IPS-NIHi7 (cell line): ENCODE results near the gene PARD3B.
A peak's percentile ranks its signal among the peaks of the same experiment; 100 is the strongest.

Experiments used
- DNase-seq: peaks from one replicate; pipeline ENCODE4 v3.0.0; 2012; ENCODE audit warnings: mixed read lengths; ENCODE audit errors: extremely low spot score

PARD3B gene

GRCh38 chr2:204751472-204751871 lies 206.2 kb downstream of the PARD3B start:
- no peak for DNase-seq

- no peak for DNase-seq
Observed at GRCh38 chr2:204753841-204754240, 208.6 kb downstream of the PARD3B start.

GRCh38 chr2:204754898-204755297 lies 209.6 kb downstream of the PARD3B start:
- no peak for DNase-seq

GRCh38 chr2:204763974-204764703 lies 218.9 kb downstream of the PARD3B start:
- no peak for DNase-seq

- DNase-seq = no peak
Observed at GRCh38 chr2:204770735-204771134, 225.5 kb downstream of the PARD3B start.

- DNase-seq = no peak
Observed at GRCh38 chr2:204771721-204772120, 226.4 kb downstream of the PARD3B start.

GRCh38 chr2:204772546-204772945 lies 227.3 kb downstream of the PARD3B start:
- no peak for DNase-seq

GRCh38 chr2:204775766-204776165 lies 230.5 kb downstream of the PARD3B start:
- no peak for DNase-seq

- no peak for DNase-seq
Observed at GRCh38 chr2:204776781-204777559, 231.7 kb downstream of the PARD3B start.

- no peak for DNase-seq
Observed at GRCh38 chr2:204779771-204780170, 234.5 kb downstream of the PARD3B start.

GRCh38 chr2:204781941-204782340 lies 236.7 kb downstream of the PARD3B start:
- DNase-seq = no peak

- DNase-seq = no peak
Observed at GRCh38 chr2:204790076-204790475, 244.8 kb downstream of the PARD3B start.

- DNase-seq = no peak
Observed at GRCh38 chr2:204791230-204791629, 246.0 kb downstream of the PARD3B start.

- DNase-seq = no peak
Observed at GRCh38 chr2:204794624-204795023, 249.3 kb downstream of the PARD3B start.

- DNase-seq = no peak
Observed at GRCh38 chr2:204795156-204795555, 249.9 kb downstream of the PARD3B start.

GRCh38 chr2:204796581-204796980 lies 251.3 kb downstream of the PARD3B start:
- DNase-seq = no peak

GRCh38 chr2:204799791-204800190 lies 254.5 kb downstream of the PARD3B start:
- DNase-seq = no peak

GRCh38 chr2:204808494-204808893 lies 263.2 kb downstream of the PARD3B start:
- no peak for DNase-seq

GRCh38 chr2:204824751-204825453 lies 279.6 kb downstream of the PARD3B start:
- peak; percentile 17 for DNase-seq

GRCh38 chr2:204825681-204826080 lies 280.4 kb downstream of the PARD3B start:
- DNase-seq = no peak

GRCh38 chr2:204827701-204828590 lies 282.7 kb downstream of the PARD3B start:
- DNase-seq = no peak
